ENCODE measurements around the gene RELB.

GRCh38 chr19:45016388-45017314 lies 15.4 kb downstream of the RELB start:
- no peak for TF ChIP-seq ZNF274 (IDR thresholded peaks at IDR 0.05; ENCODE audit: insufficient read depth, insufficient read length)
- peak; percentile 82 for TF ChIP-seq POLR2AphosphoS5 (IDR thresholded peaks at IDR 0.05; ENCODE audit: low read length)
- TF ChIP-seq HCFC1 (IDR thresholded peaks at IDR 0.05; ENCODE audit: low read length): peak; percentile 36; the same call in 1 of the 2 replicates
- peak; percentile 74 to 81 (median 79) for TF ChIP-seq CTCF (IDR thresholded peaks at IDR 0.05 in 2 of 3, conservative IDR thresholded peaks at IDR 0.05 in 1 of 3; ENCODE audit: control insufficient read depth in 2 of 3, extremely low read depth in 1 of 3, insufficient read depth in 1 of 3, low read depth in 3 of 3, low read length in 3 of 3)
- TF ChIP-seq CBX5 (IDR thresholded peaks at IDR 0.05; ENCODE audit: low read depth): no peak
- TF ChIP-seq RCOR1 (conservative IDR thresholded peaks at IDR 0.05; ENCODE audit: low read depth, low read length): no peak
- TF ChIP-seq USF2 (IDR thresholded peaks at IDR 0.05; ENCODE audit: borderline replicate concordance, low read depth, low read length): peak; percentile 40; the same call in 1 of the 2 replicates
- TF ChIP-seq EZH2 (IDR thresholded peaks at IDR 0.05; ENCODE audit: borderline replicate concordance, control insufficient read depth, low read depth, low read length): no peak
- no peak; the same call in 1 of the 2 replicates for TF ChIP-seq MTA3 (IDR thresholded peaks at IDR 0.05; ENCODE audit: borderline replicate concordance, low read length)
- no peak for TF ChIP-seq POLR2AphosphoS2 (IDR thresholded peaks at IDR 0.05; ENCODE audit: low read depth, low read length)
- TF ChIP-seq ELK1 (IDR thresholded peaks at IDR 0.05; ENCODE audit: low read depth, low read length): no peak
- TF ChIP-seq EP300 (IDR thresholded peaks at IDR 0.05; ENCODE audit: borderline replicate concordance in 1 of 2, control insufficient read depth in 1 of 2, low read depth in 2 of 2, low read length in 2 of 2): peak; percentile 75 to 91; a peak in 3 of 4 replicates
